ENCODE data around the gene YEATS4.

YEATS4 gene

DNA sequence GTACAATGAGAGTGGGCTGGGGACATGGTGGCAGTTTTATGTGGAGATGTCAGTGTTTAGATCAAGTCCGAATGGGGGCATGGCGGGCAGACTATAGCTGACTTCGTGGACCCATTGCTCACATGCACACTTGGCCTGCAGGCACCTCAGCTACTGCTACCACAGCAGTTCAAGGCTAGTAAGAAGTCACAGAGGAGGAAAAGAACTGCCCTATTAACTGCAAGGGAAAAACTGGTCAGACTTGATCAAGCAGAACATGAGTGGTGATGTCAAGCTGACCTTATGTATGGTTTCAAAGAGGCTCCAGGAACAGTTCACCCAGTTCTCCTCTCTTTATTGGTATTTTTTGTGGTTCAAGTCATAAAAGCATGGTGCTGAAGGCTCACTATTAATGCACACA lies 80.5 kb downstream of the YEATS4 start:
- DNase-seq = no peak

Data from activated CD4-positive, alpha-beta T cell treated with anti-CD3 and anti-CD28 coated beads, Interleukin-2, amount 50 U/mL, for 4 hours (primary cell).